Measurements from ENCODE around the gene AGFG2. TPM values are rescaled to one million over a fixed set of nuclear protein-coding genes. Genes with fewer than 3 reads are reported as not detected.

AGFG2 gene
- polyA plus RNA-seq, 2 of the 4 experiments (the other 2 are of a cell fraction) = 16.0 to 31.8 TPM

GRCh38 chr7:100583132-100584053 lies 44.4 kb downstream of the AGFG2 start:
- Histone ChIP-seq H3K4me1 (peaks cover 15% of the 10 kb centered on the region), H3K4me2 (no peak overlapping the region), H3K4me3 (no peak overlapping the region), H3K9me3 (no peaks in the 10 kb centered on the region), H3K27ac (0 out of 6 replicates have a peak overlapping the region, but pooled peaks of 1 of the 2 experiments have one; percentile 95)
- CTCF ChIA-PET = interaction anchor here (0.9 to 10.1 kb wide), 6 partner anchors 10 to 122 kb away, joined by 3 to 135 read pairs (median 4); no protein-coding TSS in a partner anchor
- 83% methylated on average over 23 of the region's 23 CpGs for WGBS (ENCODE audit: missing lambda C conversion rate)
- POLR2A ChIA-PET = no interaction called here
- no peak for DNase-seq (ENCODE audit: low read depth in 1 of 2, low spot score in 1 of 2)
- FAIRE-seq = no peak
- no peak for TF ChIP-seq KDM5A (IDR thresholded peaks at IDR 0.05)
- no peak for ATAC-seq

DNA sequence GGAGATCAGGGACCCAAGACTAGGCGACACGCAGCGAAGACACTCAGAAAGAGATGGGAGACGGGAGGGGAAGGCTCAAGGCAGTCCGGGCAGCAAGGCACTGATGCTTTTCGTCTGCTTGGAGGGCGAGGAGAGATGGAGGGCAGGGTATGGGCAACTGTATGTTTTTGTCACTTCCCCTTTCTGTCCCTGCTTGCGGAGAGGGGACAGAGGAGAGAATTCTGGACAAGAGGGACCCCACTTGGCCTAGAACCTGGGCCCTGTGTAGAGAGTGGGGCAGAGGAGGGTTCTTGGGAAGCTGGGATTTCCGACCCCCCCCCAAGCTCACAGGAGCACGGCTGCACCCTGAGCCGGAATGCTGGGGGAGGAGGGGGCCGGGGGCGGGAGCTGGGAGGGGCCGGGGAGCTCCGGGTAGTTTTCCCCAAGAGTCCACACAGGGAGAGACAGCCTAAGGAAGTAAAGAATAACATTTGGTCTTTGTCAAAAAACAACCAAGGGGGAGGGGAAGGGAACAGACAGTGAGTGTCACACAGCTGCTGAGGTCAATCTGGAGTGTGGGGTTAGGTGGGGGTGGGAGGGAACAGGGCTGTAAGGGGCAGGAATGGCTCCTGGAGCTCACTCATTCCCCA lies 45.2 kb downstream of the AGFG2 start:
- Histone ChIP-seq H3K4me2 (peak overlapping the region; percentile 96), H3K4me1 (peaks cover 15% of the 10 kb centered on the region), H3K27ac (peak overlapping the region in 1 of 2 experiments; percentile 95; a peak in 2 of 6 replicates), H3K4me3 (peak overlapping the region; percentile 99), H3K9me3 (no peaks in the 10 kb centered on the region)
- FAIRE-seq (no peak), DNase-seq (ENCODE audit: low read depth in 1 of 2, low spot score in 1 of 2) (no peak), ATAC-seq (no peak)
- CTCF ChIA-PET = interaction anchor here (0.9 to 10.1 kb wide), 9 partner anchors 9 to 268 kb away, joined by 3 to 135 read pairs (median 4); partner anchors contain the start of gene SLC12A9
- POLR2A ChIA-PET = interaction anchor here (0.5 to 2.4 kb wide), 4 partner anchors 15 to 88 kb away, joined by 4 to 13 read pairs (median 4); partner anchors contain the start of gene AGFG2
- no peak for TF ChIP-seq ZNF302 (CRISPR knock-in tag; IDR thresholded peaks at IDR 0.05)
- TF ChIP-seq NFE2L2 (conservative IDR thresholded peaks at IDR 0.05; ENCODE audit: low read length) = no peak
- no peak for TF ChIP-seq MAFK (IDR thresholded peaks at IDR 0.05; ENCODE audit: partially characterized antibody)
- TF ChIP-seq HOXA7 (CRISPR knock-in tag; IDR thresholded peaks at IDR 0.05) = no peak
- no peak for TF ChIP-seq ELK1 (IDR thresholded peaks at IDR 0.05; ENCODE audit: low read depth, low read length)
- no peak for TF ChIP-seq HEYL (CRISPR knock-in tag; IDR thresholded peaks at IDR 0.05)
- TF ChIP-seq POLR2A (IDR thresholded peaks at IDR 0.05; ENCODE audit: low read length) = no peak
- no peak for TF ChIP-seq GATA3 (IDR thresholded peaks at IDR 0.05; ENCODE audit: borderline replicate concordance)
- TF ChIP-seq FOSL2 (IDR thresholded peaks at IDR 0.05) = no peak
- no peak for TF ChIP-seq FOSL2 (CRISPR knock-in tag; IDR thresholded peaks at IDR 0.05)
- no peak for TF ChIP-seq CEBPB (IDR thresholded peaks at IDR 0.05)
- TF ChIP-seq TFCP2L1 (CRISPR knock-in tag; IDR thresholded peaks at IDR 0.05) = no peak
- TF ChIP-seq RARB (CRISPR knock-in tag; IDR thresholded peaks at IDR 0.05) = no peak
- no peak for TF ChIP-seq JUN (IDR thresholded peaks at IDR 0.05)
- TF ChIP-seq TP53 (CRISPR knock-in tag; IDR thresholded peaks at IDR 0.05) = no peak
- TF ChIP-seq HDAC2 (IDR thresholded peaks at IDR 0.05) = no peak
- no peak for TF ChIP-seq ZC3H11A (IDR thresholded peaks at IDR 0.05)
- no peak for TF ChIP-seq RFX5 (IDR thresholded peaks at IDR 0.05)
- WGBS (ENCODE audit: missing lambda C conversion rate) = 84% methylated on average over 9 of the region's 15 CpGs

DNA sequence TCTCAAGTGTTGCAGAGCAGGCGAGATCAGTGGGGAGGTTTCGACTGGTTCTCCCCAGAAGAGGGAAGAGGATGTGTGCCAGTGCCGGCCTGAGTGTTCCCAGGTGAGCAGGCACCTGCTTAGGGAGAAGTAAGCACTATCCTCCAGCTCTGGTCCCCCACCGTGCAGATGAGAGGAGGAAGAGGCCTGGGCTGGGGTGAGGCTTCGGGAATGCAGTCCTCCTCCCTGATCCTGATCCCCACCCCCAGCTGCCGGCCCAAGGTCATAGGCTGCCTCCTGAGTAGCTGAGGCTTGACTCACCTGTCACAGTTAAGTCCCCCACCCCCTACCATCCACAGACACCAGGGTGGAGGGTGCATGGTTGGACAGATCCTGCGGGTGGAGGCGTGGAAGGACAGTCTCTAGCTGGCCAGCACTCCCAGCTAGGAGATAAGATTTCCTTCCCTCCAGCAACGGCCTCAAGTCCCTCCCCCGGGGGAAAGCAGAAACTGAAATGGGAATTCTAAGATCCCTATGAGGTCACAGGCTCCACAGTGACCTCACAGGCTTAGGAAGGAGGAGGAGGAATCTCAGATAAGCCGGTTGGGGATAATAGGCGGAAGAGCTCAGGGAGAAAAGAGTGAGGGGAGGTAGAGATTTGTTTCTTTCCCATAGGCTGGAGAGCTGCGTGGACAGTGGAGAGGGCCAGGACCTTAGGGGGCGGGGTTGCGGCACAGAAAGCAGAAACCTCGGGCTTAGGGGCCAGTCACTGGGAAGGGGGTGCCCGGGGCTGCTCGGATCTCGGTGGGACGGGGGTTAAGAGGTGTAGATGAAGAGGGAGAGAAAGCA lies 45.9 kb downstream of the AGFG2 start:
- Histone ChIP-seq H3K4me2 (peak overlapping the region; percentile 96), H3K4me1 (peaks cover 15% of the 10 kb centered on the region), H3K27ac (peak overlapping the region; percentile 95 to 99; a peak in 4 of 6 replicates), H3K9me3 (no peaks in the 10 kb centered on the region), H3K4me3 (peak overlapping the region; percentile 99)
- ChIA-PET CTCF (interaction anchor here (0.9 to 10.1 kb wide), 10 partner anchors 8 to 267 kb away, joined by 3 to 135 read pairs (median 4); partner anchors contain the start of gene SLC12A9), POLR2A (interaction anchor here (0.5 to 2.4 kb wide), 8 partner anchors 8 to 156 kb away, joined by 4 to 21 read pairs (median 10); partner anchors contain the start of genes AGFG2, GNB2, MEPCE and ZCWPW1)
- ATAC-seq (no peak), DNase-seq (ENCODE audit: low read depth in 1 of 2, low spot score in 1 of 2) (peak in 1 of 2 experiments; percentile 35), FAIRE-seq (no peak)
- 29% methylated on average over 18 of the region's 20 CpGs for WGBS (ENCODE audit: missing lambda C conversion rate)
- TF ChIP-seq, protein P1, sequence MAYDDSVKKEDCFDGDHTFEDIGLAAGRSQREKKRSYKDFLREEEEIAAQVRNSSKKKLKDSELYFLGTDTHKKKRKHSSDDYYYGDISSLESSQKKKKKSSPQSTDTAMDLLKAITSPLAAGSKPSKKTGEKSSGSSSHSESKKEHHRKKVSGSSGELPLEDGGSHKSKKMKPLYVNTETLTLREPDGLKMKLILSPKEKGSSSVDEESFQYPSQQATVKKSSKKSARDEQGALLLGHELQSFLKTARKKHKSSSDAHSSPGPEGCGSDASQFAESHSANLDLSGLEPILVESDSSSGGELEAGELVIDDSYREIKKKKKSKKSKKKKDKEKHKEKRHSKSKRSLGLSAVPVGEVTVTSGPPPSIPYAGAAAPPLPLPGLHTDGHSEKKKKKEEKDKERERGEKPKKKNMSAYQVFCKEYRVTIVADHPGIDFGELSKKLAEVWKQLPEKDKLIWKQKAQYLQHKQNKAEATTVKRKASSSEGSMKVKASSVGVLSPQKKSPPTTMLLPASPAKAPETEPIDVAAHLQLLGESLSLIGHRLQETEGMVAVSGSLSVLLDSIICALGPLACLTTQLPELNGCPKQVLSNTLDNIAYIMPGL (CRISPR knock-in tag; IDR thresholded peaks at IDR 0.05; ENCODE audit: borderline replicate concordance) = no peak
- TF ChIP-seq FOSL2 (IDR thresholded peaks at IDR 0.05) (no peak), FOSL2 (CRISPR knock-in tag; IDR thresholded peaks at IDR 0.05) (0 out of 2 replicates have a peak, but pooled peaks have one; percentile 3), MAFK (IDR thresholded peaks at IDR 0.05; ENCODE audit: partially characterized antibody) (no peak), SMC3 (IDR thresholded peaks at IDR 0.05) (no peak), TP53 (CRISPR knock-in tag; IDR thresholded peaks at IDR 0.05) (0 out of 2 replicates have a peak, but pooled peaks have one; percentile 12)
- TF ChIP-seq, protein P2, sequence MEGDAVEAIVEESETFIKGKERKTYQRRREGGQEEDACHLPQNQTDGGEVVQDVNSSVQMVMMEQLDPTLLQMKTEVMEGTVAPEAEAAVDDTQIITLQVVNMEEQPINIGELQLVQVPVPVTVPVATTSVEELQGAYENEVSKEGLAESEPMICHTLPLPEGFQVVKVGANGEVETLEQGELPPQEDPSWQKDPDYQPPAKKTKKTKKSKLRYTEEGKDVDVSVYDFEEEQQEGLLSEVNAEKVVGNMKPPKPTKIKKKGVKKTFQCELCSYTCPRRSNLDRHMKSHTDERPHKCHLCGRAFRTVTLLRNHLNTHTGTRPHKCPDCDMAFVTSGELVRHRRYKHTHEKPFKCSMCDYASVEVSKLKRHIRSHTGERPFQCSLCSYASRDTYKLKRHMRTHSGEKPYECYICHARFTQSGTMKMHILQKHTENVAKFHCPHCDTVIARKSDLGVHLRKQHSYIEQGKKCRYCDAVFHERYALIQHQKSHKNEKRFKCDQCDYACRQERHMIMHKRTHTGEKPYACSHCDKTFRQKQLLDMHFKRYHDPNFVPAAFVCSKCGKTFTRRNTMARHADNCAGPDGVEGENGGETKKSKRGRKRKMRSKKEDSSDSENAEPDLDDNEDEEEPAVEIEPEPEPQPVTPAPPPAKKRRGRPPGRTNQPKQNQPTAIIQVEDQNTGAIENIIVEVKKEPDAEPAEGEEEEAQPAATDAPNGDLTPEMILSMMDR (IDR thresholded peaks at IDR 0.05) = no peak
